Endodermal cell (in vitro differentiated cells): ENCODE measurements around the gene BMPER. TPM values are rescaled to one million over a fixed set of nuclear protein-coding genes. Genes with fewer than 3 reads are reported as not detected.

ENCODE experiments used
- DNase-seq: peaks from one replicate; pipeline ENCODE4 v3.0.0-alpha.2; 2017
- H3K27ac ChIP-seq: 2 replicates; pipeline ENCODE4 v1.5.1; 2013; ENCODE audit warnings: mild to moderate bottlenecking, low read depth, low read length, moderate library complexity
- H3K27me3 ChIP-seq: 2 replicates; pipeline ENCODE4 v1.6.1; 2013; ENCODE audit warnings: mild to moderate bottlenecking, low read length, moderate library complexity; ENCODE audit not compliant: insufficient read depth, control insufficient read depth, poor library complexity, severe bottlenecking
- H3K36me3 ChIP-seq: 2 replicates; pipeline ENCODE4 v1.7.0; 2013; ENCODE audit warnings: mild to moderate bottlenecking, low read length, moderate library complexity; ENCODE audit not compliant: control insufficient read depth, insufficient read depth
- H3K4me1 ChIP-seq: one replicate; pipeline ENCODE4 v1.7.0; 2013; ENCODE audit warnings: low read length; ENCODE audit not compliant: control insufficient read depth, insufficient read depth
- H3K4me3 ChIP-seq: 2 replicates; pipeline ENCODE4 v1.5.1; 2013; ENCODE audit warnings: mild to moderate bottlenecking, low read length, moderate library complexity
- H3K9ac ChIP-seq: 2 replicates; pipeline ENCODE4 v1.6.1; 2013; ENCODE audit warnings: mild to moderate bottlenecking, low read length, moderate library complexity; ENCODE audit not compliant: poor library complexity, severe bottlenecking; ENCODE audit errors: extremely low read depth
- H3K9me3 ChIP-seq: 2 replicates; pipeline ENCODE4 v1.6.1; 2013; ENCODE audit warnings: mild to moderate bottlenecking, low read length, moderate library complexity; ENCODE audit not compliant: control insufficient read depth
- H3K27ac Mint-ChIP-seq: 2 replicates; pipeline ENCODE4 v1.8.0; 2020; ENCODE audit warnings: mixed read lengths
- H3K27me3 Mint-ChIP-seq: 2 replicates; pipeline ENCODE4 v1.8.0; 2021; ENCODE audit warnings: mild to moderate bottlenecking, mixed read lengths; ENCODE audit not compliant: insufficient read depth
- H3K36me3 Mint-ChIP-seq: 2 replicates; pipeline ENCODE4 v1.8.0; 2020; ENCODE audit warnings: low read depth, mixed read lengths
- H3K4me1 Mint-ChIP-seq: 2 replicates; pipeline ENCODE4 v1.8.0; 2020; ENCODE audit warnings: mixed read lengths
- H3K4me3 Mint-ChIP-seq: 2 replicates; pipeline ENCODE4 v1.8.0; 2020; ENCODE audit warnings: mild to moderate bottlenecking, moderate library complexity, mixed read lengths
- H3K9me3 Mint-ChIP-seq: 2 replicates; pipeline ENCODE4 v1.8.0; 2020; ENCODE audit warnings: mild to moderate bottlenecking, mixed read lengths
- WGBS, 2 experiments: methylation state at CpG; one replicate each; pipeline versions ENCODE4 v1.1.5 to v1.1.7; 2013; ENCODE audit warnings: missing lambda C conversion rate in 2 of 2, mixed read lengths in 1 of 2; ENCODE audit not compliant: insufficient coverage in 1 of 2, insufficient read length in 1 of 2; 5-methylcytosine and 5-hydroxymethylcytosine counted together
- total RNA-seq, 2 donors: library from RNA; stranded (reverse); fragmentation: NEBNext Ultra II Directional in 1 of 2; extraction: Animal tissue kit (Norgen Biotek cat#: 25700) in 1 of 2; gene quantifications; 2 replicates in 1 of 2; 3 replicates in 1 of 2; pipeline ENCODE4 v1.2.1, GENCODE V29; 2021
- TF ChIP-seq, protein P1 (sequence below): fragments of 200-600 bp; sonication (generic); conservative IDR thresholded peaks from 2 replicates; pipeline ENCODE4 v1.5.0; 2021; ENCODE audit warnings: antibody characterized with exemption, mild to moderate bottlenecking

BMPER gene
- total RNA-seq, 2 donors from 2014 or later = 71.2 to 72.2 TPM

DNA sequence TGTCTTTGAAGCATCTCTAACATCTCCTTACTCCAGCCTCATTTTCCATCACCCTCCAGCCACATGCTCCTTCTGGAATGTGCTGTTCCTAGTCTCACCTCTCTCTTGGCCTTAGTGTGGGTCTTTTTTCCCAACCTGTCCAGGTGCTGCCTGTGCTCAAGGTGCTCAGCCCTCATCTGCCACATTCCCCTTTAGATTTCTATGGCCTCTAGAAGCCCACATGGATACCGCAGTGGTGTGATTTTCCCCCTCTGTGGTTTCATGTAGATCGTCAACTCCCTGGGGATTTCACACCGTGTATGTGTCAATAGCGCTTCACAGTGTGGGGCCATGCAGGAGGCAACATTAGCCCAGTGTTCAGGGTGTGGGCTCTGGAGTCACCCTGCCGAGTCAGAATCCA lies 32.5 kb downstream of the BMPER start:
- Mint-ChIP-seq H3K4me3 (no peak overlapping the region), H3K4me1 (peaks cover 61% of the 10 kb centered on the region), H3K36me3 (peaks cover 54% of the 10 kb centered on the region), H3K27ac (no peak overlapping the region), H3K9me3 (no peaks in the 10 kb centered on the region), H3K27me3 (no peaks in the 10 kb centered on the region)
- Histone ChIP-seq H3K9me3 (no peaks in the 10 kb centered on the region), H3K9ac (no peak overlapping the region), H3K4me3 (no peak overlapping the region), H3K27ac (no peak overlapping the region), H3K27me3 (peaks cover 5% of the 10 kb centered on the region), H3K36me3 (peaks cover 9% of the 10 kb centered on the region), H3K4me1 (peaks cover 16% of the 10 kb centered on the region)
- TF ChIP-seq, protein P1, sequence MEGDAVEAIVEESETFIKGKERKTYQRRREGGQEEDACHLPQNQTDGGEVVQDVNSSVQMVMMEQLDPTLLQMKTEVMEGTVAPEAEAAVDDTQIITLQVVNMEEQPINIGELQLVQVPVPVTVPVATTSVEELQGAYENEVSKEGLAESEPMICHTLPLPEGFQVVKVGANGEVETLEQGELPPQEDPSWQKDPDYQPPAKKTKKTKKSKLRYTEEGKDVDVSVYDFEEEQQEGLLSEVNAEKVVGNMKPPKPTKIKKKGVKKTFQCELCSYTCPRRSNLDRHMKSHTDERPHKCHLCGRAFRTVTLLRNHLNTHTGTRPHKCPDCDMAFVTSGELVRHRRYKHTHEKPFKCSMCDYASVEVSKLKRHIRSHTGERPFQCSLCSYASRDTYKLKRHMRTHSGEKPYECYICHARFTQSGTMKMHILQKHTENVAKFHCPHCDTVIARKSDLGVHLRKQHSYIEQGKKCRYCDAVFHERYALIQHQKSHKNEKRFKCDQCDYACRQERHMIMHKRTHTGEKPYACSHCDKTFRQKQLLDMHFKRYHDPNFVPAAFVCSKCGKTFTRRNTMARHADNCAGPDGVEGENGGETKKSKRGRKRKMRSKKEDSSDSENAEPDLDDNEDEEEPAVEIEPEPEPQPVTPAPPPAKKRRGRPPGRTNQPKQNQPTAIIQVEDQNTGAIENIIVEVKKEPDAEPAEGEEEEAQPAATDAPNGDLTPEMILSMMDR = no peak
- WGBS, 2 experiments = 88 to 91% methylated on average over 5 of the region's 5 CpGs
- DNase-seq = no peak

GRCh38 chr7:33939121-33939520 lies 33.8 kb downstream of the BMPER start:
- DNase-seq = no peak
- H3K36me3 Mint-ChIP-seq = peaks cover 59% of the 10 kb centered on the region
- no peak overlapping the region for H3K4me3 Mint-ChIP-seq
- peaks cover 56% of the 10 kb centered on the region for H3K4me1 Mint-ChIP-seq
- peaks cover 1% of the 10 kb centered on the region for H3K9me3 Mint-ChIP-seq
- Histone ChIP-seq H3K27ac (no peak overlapping the region), H3K9me3 (peaks cover 8% of the 10 kb centered on the region), H3K4me3 (no peak overlapping the region), H3K27me3 (peaks cover 5% of the 10 kb centered on the region), H3K36me3 (peaks cover 9% of the 10 kb centered on the region), H3K9ac (no peak overlapping the region), H3K4me1 (peaks cover 16% of the 10 kb centered on the region)
- TF ChIP-seq, protein P1 = no peak
- WGBS, 2 experiments = 61 to 75% methylated on average over 1 to 2 of the region's 2 CpGs
- no peaks in the 10 kb centered on the region for H3K27me3 Mint-ChIP-seq
- H3K27ac Mint-ChIP-seq = peak overlapping the region; percentile 25

GRCh38 chr7:33940503-33940902 lies 35.2 kb downstream of the BMPER start:
- Histone ChIP-seq H3K4me3 (no peak overlapping the region), H3K9me3 (peaks cover 19% of the 10 kb centered on the region), H3K27ac (no peak overlapping the region), H3K36me3 (peaks cover 12% of the 10 kb centered on the region), H3K9ac (no peak overlapping the region), H3K27me3 (peaks cover 5% of the 10 kb centered on the region), H3K4me1 (peaks cover 11% of the 10 kb centered on the region)
- Mint-ChIP-seq H3K36me3 (peaks cover 61% of the 10 kb centered on the region), H3K27ac (peak overlapping the region; percentile 45), H3K27me3 (no peaks in the 10 kb centered on the region), H3K9me3 (peaks cover 6% of the 10 kb centered on the region), H3K4me3 (no peak overlapping the region), H3K4me1 (peaks cover 46% of the 10 kb centered on the region)
- TF ChIP-seq, protein P1 = no peak
- no peak for DNase-seq
